HFF-Myc (cell line): Measurements from ENCODE around the gene PRKCA.

Experiments
- DNase-seq: peaks from one replicate; pipeline ENCODE4 v3.0.0-alpha.2; 2011; ENCODE audit warnings: low read depth; ENCODE audit errors: extremely low read depth
- H3K4me3 ChIP-seq: replicated peaks from 2 replicates; pipeline ENCODE4 v1.5.1; 2011; ENCODE audit warnings: low read depth, mild to moderate bottlenecking, control low read depth, low read length
- TF ChIP-seq, protein P1 (sequence below): IDR thresholded peaks from 2 replicates; pipeline ENCODE4 v1.5.1; 2012; ENCODE audit warnings: mild to moderate bottlenecking, low read depth, low read length, control low read depth; ENCODE audit errors: missing control alignments

PRKCA gene

DNA sequence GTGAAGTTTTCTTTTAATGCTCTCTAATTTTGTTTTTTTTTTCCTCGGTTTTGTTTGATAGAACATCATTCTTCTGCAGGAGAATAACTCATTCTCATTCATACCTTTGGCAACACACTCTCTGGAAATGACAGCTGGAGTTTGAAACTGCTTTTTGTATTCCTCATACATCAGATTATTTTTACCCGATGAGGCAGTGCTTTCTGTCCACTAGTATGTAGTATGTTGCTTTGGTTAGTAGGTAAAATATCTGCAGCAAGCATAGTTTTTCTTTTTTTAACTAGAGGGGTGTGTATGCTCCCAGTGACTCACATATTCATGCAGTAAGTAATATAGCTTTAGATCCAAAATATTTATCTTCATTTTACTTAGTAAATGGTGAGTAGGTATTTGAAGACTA is 6.4 kb downstream of the PRKCA start:
- TF ChIP-seq, protein P1, sequence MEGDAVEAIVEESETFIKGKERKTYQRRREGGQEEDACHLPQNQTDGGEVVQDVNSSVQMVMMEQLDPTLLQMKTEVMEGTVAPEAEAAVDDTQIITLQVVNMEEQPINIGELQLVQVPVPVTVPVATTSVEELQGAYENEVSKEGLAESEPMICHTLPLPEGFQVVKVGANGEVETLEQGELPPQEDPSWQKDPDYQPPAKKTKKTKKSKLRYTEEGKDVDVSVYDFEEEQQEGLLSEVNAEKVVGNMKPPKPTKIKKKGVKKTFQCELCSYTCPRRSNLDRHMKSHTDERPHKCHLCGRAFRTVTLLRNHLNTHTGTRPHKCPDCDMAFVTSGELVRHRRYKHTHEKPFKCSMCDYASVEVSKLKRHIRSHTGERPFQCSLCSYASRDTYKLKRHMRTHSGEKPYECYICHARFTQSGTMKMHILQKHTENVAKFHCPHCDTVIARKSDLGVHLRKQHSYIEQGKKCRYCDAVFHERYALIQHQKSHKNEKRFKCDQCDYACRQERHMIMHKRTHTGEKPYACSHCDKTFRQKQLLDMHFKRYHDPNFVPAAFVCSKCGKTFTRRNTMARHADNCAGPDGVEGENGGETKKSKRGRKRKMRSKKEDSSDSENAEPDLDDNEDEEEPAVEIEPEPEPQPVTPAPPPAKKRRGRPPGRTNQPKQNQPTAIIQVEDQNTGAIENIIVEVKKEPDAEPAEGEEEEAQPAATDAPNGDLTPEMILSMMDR = no peak
- no peak overlapping the region for H3K4me3 ChIP-seq
- no peak for DNase-seq

DNA sequence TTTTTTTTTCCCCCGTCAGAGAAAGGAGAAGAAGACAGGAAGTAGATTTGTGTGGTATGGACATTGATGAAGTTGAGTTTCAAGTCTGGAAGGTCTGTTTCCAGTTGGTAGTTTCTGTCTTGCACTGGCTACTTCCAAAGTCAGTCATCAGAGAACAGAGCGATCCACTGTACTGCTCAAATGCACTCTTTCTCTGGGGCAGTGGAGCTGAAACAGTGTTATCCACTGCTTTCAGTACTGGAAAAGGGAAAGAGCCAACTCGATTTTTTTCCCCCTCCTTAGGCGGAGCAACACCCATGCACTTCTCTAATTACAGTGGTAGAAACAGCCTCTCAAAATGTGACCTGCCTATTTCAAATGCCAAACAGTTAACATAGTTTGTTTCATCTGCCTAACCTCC is 7.4 kb downstream of the PRKCA start:
- no peak overlapping the region for H3K4me3 ChIP-seq
- DNase-seq = no peak
- TF ChIP-seq, protein P1 = no peak

DNA sequence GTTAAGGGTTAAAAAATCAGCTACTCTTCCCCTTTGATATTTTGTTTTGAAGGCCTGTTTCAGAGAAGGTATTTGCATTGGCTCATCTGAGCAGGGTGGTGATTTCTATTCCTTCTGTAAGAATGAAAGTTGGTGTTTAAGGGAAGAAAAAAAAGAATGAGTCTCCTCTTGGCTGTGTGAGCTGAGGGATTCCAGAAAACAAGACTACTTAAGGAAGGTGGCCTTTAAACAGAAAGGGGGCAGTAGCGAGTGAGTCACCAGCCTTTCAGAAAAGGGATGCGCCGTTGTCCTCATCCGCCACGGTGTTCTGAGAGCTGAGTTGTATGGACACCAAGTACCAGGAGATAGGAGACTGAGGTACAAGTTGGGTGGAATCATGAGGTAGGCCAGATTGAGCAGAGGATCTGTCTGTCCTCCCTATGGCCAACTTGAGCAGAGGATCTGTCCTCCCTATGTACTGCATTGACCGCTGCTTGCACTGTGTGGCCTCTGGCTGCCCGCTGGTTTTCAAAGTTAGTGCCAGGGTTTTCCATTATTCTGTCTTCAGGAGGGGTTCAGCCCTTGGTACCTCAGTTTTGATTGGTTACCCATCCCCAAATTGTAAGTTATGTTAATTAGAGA is 8.2 kb downstream of the PRKCA start:
- DNase-seq = no peak
- TF ChIP-seq, protein P1 = peak; percentile 14
- H3K4me3 ChIP-seq = no peak overlapping the region

DNA sequence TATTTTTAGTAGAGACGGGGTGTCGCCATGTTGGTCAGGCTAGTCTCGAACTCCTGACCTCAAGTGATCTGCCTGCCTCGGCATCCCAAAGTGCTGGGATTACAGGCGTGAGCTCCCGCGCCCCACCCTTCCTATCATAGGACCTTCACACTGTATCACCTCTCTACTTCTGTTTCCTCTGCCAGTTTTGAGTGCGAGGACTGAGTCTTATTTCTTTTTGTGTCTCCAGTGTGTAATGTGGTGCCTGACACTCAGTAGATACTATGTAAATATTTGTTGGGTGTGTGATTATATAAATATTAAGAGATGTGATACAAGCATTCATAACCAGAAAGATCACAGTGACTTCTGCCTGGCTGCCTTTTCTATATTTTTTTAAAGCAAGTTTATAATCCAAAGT is 10.5 kb downstream of the PRKCA start:
- DNase-seq = no peak
- no peak overlapping the region for H3K4me3 ChIP-seq

DNA sequence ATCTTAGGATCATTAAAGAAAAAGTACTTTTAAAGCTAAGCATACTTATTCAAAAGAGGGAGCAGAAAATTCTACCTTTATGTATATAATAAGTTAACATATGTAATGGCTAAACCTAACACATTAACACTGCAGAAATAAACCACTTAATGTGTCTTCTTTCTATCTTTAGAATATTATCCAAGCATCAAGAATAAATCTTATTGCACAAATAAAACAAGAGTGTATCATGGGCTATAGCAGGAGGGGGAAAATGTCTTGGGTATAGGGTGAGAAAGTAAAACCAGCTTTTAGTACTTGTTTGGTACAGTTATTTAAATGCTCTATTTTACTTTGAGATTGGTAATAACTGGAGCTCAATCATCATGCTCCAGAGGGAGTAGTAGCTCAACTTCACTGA is 10.9 kb downstream of the PRKCA start:
- no peak overlapping the region for H3K4me3 ChIP-seq
- no peak for DNase-seq
- TF ChIP-seq, protein P1 = no peak

More for the DNA sequence above, 10.5 kb downstream of the PRKCA start:
- TF ChIP-seq, protein P1 = no peak

DNA sequence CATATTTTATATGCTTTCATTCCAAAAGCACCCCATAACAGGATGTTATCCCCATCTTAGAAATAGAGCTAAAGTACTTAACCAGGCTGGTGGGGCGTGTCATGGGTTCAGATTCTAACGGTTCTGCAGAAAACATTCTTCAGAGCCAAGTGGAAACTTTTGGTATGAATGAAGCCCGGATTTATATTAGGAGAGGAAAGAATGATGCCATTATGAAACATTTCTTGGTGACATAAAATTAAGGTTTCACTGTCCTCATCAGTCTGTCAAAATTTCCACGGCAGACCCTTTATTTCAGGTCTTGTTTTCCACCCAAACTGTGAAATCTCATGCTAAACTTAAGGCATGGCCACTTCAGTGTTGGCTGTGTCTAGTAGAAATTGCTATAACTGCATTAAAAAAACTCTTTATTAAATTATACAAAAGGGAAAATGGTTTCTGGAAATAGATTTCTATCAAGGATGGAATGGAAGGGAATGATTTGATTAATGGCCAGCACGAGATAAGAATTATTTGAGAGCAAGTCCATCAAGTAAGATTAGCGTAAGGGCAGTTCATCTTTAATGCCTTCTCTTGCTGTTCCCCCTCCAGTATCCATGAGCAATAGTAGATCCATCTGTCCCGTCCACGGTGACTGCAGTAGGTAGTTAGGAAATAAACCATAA is 11.7 kb downstream of the PRKCA start:
- TF ChIP-seq, protein P1 = no peak
- DNase-seq = no peak
- H3K4me3 ChIP-seq = no peak overlapping the region
